C1 segment of cervical spinal cord (tissue), 14 donors: Measurements from ENCODE around the gene TRAPPC12.
"Not testable (repeated sequence)": the region's sequence is repeated elsewhere in the genome, so short reads cannot be mapped to it uniquely, and the experiment has no call there.

ENCODE experiments used
- DNase-seq, 14 donors: peaks; one replicate each; lab custom pipeline; 2025; lab: John Stamatoyannopoulos, UW

Gene TRAPPC12

DNA sequence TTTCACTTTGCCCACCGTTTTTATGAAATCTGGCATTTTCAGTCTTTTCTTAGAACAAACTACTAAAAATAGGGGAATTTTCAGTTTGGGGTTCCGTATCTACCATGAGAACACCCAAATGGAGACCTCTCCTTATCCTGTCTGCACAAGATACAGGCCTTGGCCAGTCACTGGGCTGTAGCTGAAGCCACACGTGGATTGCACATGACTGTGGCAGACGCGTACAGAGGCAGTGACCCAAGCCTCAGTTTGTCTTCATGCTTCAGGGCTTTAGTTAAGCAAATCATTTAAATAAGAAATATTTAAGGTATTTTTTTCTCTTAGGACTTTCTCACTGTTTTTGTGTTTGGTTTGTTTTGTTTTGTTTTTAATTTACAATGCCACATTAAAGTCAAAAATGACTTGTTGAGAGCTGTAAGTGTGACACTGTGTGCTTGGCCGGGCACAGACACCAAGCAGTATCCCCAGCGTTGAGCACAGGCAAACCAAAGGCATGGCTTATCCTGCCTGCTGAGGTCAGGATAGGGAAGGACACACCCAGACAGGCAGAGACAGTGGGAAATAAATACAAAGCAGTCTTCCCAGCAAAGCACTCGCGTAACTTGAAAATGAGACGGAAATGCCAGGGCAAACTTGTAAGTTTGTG is 53.3 kb downstream of the TRAPPC12 start:
- DNase-seq, result no peak

DNA sequence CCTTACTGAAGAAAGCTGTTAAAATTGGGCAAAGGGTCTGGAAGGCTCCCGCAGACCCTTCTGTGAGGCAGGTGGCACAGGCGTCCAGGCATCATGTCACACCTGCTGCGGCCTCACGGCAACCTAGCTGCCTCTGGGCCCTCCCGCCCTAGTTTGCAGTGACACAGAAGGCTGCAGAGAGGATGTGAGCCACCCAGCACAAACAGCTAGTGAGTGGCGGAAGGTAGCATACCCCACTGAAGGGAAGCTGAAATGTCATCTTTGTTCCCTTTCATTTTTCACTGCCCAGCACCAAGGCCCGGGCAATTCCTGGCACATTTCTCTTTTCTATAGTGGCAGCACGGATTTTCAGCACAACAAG is 53.8 kb downstream of the TRAPPC12 start:
- DNase-seq, result no peak

DNA sequence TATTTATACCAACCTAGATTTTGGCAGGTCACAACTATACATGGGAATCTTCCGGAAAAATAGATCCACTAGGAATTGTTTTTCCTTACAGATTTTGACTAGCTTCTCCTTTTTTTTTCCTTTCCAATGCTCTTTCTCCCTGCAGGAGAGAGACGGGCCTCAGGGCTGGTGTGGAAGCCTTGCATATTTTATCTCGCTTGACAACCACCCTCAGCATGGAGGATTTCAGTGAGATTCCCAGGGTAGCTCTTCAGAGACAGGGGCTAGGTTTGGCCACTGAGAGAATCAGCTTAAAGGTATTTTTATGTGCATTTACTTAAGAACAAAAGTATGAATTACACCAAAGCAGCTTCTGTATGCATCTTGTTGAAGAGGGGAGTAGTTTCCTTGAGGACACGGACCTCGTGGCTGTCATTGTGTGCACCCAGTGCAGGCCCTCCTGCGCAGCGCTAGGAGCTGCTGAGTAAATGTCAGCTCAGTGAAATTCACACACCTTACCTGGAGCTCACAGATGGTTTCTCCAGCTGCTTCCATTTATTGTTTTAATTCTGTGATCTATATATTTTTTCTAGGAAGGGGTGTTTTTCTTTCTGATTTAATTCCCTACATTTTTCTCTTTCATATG is 54.4 kb downstream of the TRAPPC12 start:
- peak in 1 of 14 donors; percentile 38 for DNase-seq

DNA sequence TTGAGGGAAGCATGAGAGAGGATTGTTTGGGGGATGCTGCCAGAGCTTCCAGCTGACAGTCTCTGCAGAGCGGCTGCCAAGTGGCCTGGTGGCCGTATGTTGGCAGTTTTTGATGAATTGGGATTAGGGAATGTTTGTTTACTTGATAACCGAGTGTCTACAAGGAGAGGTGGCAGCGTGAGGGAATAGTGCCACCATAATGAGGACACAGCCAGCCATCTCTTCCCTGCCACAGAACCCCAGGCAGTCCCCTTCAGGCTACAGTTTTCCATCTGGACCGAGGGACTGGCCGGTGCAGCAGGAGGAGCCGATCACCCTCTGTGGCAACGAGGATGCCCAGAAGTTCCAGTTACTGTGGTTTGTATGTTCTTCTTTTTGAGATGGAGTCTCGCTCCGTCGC is 55.2 kb downstream of the TRAPPC12 start:
- peak in 1 of 14 donors; percentile 95 for DNase-seq

DNA sequence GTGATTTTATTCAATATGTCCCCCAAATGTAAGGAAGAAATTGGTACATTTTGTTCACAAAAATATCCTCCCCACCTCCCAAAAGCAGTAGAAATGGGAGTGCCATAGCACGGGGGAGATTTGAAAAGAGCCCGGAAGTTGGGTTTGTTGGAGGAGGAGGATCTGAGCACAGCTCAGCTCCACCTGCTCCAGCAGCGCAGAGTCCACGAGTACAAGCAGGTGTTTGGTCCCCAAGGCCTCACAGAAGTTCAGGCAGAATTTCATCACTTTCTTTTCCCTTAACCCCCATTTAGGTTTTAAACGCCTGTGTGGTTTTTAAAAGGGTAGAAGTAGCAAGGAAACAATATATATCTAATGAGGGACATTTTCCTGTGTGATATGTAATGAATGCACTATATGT is 56.0 kb downstream of the TRAPPC12 start:
- DNase-seq, result no peak

DNA sequence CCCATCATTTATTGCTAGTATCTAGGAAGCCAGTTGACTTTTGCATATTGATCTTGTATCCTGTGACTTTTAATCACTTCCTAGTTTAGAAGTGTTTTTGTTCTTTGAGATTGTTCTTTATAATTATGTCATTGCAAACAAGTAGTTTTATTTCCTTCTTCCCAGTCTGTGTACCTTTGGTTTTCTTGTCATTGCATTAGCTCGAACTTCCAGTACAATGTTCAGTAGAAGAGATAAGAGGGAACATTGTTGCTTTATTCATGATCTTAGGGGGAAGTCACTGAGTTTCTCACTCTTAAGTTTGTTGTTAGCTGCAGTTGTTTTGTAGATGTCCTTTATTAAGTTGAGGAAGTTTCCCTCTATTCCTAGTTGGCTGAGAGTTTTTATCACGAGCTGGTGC is 61.0 kb downstream of the TRAPPC12 start:
- no peak for DNase-seq

DNA sequence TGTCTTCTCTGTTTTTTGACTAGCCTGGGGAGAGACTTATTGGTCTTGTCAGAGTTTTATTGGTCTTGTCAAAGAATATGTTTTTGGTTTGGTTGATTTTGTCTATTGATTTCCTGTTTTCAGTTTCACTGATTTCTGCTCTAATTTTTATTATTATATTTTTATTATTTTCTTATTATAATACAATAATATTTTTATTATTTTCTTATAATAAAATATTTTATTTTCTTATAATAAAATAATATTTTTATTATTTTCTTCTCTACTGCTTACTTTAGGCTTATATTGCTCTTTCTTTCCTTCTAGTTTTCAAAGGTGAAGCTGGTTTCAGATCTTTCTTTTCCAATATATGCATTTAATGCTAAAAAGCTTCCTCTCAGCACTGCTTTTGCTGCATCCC is 62.0 kb downstream of the TRAPPC12 start:
- DNase-seq, result no peak

DNA sequence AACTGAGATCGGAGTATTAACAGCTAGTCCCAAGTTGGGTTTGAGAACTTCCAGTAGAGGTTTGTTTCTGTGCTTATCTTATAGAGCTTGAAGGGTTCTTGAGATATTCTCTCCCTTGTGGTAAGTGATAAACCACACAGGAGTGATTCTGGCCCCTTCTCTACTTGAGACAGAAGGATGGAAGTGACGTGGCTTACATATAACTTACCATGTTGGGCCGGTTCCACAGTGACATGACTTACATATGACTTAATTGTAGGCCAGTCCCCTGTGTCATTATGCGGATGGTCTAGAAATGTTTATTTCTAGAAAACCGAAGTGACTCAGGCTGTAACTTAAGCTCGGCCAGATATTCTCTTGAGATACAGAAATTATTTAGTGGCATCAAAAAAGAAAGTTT is 62.7 kb downstream of the TRAPPC12 start:
- no peak for DNase-seq

DNA sequence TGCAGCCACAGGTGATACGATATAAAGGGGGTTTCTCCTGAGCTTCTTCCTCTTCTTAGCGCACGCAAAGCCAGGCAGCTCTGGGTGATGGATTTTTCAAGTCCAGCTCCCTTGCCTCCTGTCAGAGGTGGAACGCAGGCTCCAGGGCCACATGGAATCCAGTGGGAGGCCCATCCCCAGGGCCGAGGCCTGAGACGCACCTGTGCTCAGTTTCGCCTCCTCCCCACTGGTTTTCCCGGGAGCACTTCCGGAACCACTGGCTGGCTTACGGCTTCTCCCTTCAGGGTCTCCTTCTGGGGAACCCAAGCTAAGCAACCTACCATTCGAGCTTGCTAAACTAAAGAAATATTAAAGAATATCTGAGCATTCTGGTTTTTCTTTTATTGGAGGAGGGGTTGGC is 63.6 kb downstream of the TRAPPC12 start:
- DNase-seq, result no peak

DNA sequence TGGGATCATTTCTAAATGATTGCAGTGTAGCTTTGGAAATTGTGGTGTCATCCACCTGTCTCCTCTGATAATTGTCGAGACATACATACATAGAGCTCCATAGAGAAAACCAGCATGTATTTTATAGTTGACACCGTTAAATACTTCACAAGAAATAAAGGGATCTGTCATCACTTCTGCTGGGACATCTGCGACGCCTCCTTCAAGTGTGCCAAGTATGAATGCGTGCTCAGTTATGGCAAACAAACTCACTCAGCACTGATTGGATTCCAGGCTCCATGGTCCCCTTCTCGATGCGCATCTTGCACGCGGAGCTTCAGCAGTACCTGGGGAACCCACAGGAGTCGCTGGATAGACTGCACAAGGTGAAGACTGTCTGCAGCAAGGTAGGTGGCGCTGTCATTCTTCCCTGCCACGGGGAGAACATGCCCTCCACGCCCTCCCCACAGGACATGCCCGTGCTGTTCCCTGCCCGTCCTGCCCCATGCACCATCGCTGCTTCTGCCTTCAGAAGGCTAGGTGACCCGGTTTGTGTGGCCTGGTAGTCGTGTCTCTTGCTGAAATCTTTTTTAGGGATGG is 64.1 kb downstream of the TRAPPC12 start:
- DNase-seq, result no peak

DNA sequence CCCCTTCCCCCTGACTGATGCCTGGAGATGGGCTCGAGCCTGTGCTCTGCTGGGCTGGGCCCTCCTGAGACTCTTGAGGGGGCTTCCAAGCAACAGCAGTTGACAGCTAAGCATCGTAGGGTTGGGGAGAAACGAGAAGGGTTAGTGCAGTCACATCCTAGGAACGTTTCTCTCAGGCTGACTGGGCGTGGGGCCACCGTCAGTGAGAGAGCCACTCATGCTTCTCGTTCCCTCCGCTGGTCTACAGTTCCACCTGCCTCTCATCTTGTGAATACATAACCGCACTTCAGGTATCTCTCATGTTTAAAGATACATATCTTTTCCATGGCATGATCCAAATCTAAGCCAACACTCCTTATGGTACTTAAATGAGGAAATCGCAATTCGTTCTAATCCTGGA is 66.4 kb downstream of the TRAPPC12 start:
- no peak for DNase-seq

DNA sequence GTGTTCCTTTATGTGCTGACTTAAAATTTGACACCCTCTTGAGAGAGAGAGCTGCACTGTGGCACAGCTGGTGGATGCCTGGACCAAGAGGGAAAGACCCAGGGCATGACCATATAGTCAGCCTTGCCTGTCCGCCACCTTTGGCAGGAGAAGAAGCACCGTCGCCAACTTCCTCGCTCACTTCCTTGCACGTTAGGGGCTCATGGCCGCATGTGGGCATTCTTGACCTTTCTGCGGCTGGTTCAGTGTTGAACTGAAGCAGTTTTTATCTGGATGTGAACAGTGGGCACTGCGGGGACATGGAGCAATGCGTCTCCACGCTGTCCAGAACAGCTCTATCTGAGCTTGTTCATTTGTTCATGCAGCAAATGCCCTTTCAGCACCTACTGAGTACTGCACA is 66.9 kb downstream of the TRAPPC12 start:
- no peak for DNase-seq

DNA sequence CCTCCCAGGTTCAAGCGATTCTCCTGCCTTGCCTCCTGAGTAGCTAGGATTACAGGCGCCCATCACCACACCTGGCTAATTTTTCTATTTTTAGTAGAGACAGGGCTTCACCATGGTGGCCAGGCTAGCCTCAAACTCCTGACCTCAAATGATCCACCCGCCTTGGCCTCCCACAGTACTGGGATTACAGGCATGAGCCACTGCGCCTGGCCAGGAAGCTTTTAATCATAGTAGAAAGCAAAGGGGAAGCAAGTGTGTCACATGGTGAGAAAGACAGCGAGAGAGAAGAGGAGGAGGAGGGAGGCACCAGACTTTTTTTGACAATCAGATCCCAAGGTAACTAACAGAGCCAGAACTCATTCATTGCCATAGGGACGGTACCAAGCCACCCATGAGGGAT is 67.7 kb downstream of the TRAPPC12 start:
- DNase-seq, result not testable (repeated sequence)

DNA sequence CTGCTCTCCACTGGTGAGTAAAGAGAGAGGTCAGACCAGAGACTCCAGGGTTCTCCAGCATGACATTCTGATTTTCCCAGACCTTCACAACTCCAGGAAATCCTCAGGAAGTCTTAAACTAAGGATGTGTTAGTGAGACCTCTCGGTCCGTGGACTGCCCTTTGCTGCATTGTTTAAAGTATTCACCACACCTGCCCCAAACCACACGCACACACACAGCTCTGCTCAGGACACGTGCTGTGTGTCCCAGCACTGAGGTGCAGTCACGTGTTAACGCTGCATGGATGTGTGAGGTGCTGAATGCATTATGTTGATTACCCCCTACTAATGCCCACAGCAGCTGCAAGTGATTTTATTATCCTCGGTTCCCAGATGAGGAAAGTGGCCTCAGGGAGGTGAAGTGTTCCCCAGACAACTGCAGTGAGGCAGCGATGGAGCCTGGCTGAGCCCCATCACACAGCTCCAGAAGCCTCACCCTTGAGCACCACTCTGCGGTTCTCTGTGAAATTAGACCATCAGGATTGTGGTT is 68.4 kb downstream of the TRAPPC12 start:
- DNase-seq, result no peak

DNA sequence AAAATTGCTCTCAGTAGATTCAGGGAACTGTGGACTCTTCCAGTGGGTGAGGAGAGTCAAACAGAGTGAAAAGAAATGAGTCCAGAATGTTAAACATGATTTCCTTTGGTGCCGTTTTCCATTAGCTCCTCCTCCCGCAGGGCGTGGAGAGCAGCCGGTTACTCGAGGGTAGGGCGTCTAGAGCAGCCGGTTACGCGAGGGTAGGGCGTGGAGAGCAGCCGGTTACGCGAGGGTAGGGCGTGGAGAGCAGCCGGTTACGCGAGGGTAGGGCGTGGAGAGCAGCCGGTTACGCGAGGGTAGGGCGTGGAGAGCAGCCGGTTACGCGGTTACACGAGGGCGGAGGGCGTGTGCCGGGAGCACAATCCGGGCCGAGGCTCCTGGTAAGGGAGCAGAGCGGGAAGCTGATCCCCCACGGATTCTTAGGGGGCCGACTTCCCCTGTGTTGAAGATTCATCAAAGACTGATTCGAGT is 69.0 kb downstream of the TRAPPC12 start:
- not testable (repeated sequence) for DNase-seq

DNA sequence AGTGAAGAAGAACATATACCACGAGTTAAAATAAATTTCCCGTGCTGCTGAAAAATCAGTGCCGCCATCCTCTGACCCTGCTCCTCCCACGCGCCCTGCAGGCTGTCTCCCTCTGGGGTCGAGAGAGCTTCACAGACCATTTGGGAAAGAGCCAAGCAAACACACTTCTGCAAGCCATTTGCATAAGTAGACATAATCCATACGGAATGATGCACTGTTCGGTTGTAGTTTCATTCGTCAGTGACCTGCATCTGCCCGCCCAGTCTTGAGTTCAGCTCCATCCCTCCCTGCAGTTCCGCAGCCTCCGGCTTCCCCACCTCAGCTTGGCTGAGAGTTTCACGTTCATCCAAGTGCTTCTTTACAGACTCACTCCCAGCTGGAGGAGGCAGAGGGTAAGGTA is 69.6 kb downstream of the TRAPPC12 start:
- DNase-seq, result no peak

DNA sequence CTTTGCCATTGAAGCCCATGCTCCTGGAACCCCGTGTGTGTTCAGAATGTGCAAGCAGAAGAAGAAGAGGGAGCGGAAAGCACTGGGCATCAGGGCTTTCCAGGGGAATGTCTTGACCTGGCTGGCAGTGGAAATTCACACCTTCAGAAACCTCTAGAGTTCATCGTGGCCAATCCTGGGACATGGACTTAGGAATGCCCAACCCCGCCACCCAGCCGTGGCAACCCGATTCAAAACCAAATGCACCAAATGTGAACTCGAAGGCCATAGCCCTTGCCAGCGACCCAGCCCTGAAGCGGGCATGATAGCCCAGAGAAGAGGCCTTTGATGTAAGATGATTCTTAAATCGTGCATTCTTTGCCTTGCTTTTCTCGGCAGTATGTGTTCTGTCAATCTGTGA is 70.4 kb downstream of the TRAPPC12 start:
- DNase-seq, result no peak

DNA sequence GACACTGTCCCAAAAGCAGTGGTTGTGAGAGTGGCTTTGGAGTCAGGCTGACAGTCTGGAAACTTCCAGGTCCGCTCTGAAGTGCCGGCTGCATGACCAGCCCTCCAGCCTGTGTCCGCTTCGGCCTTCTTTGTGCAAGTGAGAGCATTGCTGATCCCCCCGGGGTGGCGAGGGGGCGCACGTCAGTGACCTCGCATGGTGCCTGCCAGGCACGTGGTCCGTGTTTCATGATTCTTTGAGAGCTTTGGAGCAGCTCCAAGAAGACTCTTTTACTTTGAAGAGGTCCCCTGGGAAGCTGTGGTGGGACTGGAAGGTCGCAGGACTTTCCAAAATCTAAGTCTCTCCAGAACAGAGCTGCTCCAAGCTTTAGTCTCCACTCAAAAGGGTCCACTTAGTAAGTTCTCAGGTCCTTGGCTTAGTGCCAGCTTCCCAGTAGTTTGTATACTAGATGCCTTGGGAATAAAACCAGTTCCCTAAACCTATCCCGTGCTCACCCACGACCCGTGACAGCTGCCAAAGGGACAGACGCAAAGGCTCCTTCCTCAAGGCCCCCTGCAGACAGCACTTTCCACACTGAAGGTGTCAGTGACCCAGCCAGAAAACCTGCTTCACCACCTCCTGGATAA is 71.0 kb downstream of the TRAPPC12 start:
- DNase-seq, result no peak

DNA sequence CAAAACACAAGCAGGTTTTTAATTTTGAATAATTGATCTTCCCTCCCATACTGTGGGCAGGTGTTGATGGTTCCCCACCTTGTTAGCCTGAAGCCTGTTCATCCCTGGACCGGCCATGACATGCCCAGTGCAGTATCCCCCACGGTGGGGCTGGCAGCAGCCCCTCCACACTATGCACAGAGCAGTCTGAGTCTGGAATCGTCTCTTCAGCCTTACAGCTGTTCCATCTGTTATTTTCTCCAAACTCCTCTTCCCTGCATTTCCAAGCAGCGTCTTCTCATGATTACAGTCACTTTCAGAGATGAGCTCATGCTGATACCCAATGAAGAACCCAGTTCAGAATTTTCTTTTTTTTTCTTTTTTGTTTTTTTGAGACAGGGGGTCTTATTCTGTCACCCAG is 71.7 kb downstream of the TRAPPC12 start:
- DNase-seq, result no peak

DNA sequence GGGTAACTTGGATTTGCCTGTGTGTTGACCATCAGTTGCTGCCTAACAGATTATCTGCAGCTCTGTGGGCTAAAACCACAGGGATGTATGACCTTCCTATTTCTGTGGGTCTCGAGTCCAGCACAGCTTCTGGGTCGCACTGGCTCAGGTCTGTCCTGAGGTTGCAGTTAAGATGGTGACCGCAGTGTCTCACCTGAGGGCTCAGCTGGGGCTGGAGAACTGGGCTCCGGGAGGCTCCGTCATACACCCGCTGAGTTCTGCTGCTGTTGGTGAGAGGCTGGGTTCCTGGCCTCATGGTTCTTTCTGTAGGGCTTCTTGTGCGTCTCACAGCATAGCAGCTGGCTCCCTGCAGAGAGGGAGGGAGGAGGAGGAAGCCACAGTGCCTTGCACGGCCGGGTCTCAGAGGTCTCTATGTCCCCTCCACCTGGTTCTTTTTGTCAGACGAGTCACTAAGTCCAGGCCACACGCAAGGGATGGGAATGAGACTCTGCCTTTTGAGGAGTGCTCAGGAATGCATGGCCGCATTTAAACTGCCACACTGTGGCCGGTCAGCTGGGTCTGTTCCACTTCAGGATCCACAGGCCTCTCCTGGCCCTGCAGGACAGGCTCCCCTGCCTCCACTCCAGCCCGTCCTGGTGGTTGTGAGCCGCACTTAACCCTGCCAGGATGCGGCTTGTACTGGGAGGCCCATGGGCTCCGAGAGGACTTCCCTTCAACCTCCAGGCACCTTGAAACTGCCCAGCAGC is 72.6 kb downstream of the TRAPPC12 start:
- DNase-seq, result no peak

DNA sequence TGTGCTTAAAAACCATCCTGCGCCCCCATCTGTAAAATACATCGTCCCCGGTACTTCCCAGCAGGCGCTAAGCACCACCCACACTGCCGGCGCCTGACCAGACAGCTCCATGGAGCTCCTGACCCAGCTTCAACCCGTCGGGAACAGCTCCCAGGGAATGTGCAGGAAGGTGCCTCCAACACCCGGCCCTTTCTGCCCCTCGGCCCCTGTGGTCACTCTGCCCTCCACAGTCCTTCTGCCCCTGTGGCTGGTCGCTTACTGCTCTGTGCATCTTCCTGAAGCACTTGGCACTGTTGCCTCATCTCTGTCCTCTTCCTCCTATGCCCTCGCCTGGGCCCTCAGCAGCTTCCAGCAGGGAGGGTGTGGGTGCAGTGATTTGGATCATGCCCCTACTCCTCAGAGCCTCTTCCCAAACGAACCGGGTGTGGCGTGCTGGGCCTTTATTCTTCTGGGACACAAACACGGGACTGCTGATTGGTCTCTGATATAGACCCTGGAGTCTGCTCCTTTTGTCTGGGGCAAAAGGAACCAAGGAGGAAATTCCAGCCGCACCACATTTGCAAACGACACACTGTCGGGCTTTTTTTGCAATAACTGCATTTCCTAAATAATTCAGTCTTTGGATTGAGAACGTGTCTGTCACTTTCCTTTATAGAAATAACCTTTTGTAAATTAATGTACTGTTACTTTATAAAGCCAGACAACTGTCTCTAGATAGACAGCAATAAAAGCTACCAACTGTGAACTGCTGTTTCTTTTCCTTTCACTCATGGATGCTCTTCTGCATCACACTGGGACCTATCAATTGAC is 73.9 kb downstream of the TRAPPC12 start:
- DNase-seq, result peak in 1 of 14 donors; percentile 11
